ENCODE results near the gene C5orf63. TPM values are rescaled to one million over a fixed set of nuclear protein-coding genes. Genes with fewer than 3 reads are reported as not detected.

Gene C5orf63
- total RNA-seq, 1 donor from 2014 or later: 10.1 TPM

DNA sequence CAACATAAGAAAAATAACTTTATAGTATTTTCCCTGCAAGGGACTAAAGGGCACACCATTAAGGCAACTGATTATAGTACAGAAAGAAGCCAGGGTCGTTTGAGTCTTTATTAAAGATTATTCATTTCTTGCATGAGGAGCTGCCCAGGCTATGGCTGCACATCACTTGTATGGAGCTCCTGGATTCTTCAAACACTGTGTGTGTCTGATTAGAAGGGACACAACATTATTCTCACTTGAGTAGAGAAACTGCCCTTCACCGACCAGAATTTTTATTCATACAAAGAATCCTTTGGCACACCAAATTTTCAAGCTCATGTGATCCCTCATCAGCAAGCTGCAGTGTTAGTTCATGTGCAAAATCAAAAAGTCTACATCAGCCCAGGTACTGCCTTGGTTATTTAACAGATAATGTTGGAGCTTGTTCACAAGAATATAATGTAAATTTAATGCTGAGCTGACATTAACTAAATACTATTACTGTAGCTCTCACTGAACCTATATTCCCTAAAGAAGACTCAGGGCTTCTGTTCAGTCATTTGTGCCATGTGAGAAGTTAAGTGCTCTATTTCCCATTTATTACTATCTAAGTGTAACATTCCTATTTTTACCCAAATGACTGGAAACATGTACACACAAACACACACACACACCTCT lies 9.9 kb downstream of the C5orf63 start:
- intact Hi-C loops (cut with DNase I): no loop called here
- no peak for ATAC-seq
- Histone ChIP-seq H3K36me3 (no peaks in the 10 kb centered on the region), H3K9me3 (no peaks in the 10 kb centered on the region), H3K4me3 (no peak overlapping the region), H3K27me3 (no peaks in the 10 kb centered on the region), H3K4me1 (no peaks in the 10 kb centered on the region), H3K27ac (no peak overlapping the region)
- no peak for TF ChIP-seq CTCF (IDR thresholded peaks at IDR 0.05)
- DNase-seq: no peak

DNA sequence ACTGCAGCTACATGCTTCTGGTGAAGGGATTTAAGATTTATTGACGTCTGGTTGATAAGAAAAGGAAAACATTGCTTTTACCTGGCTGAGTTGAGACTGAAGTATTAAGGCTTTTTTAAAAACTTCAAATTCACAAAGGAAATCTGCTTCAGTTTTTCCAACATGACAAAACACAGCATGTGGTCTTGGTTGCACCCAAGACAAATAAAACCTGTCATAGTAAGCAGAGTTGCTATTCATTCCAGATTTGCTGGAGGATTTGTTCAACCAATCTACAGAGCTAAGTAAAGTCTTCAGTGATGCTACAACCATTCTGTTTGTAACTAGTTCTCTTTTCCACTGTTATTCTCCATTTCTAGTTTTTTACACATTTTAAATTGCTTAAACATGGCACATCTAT lies 11.3 kb downstream of the C5orf63 start:
- H3K4me3 ChIP-seq: no peak overlapping the region
- DNase-seq (no peak), ATAC-seq (no peak)
- intact Hi-C loops (cut with DNase I): no loop called here
- no peak for TF ChIP-seq CTCF (IDR thresholded peaks at IDR 0.05)
- no peak overlapping the region for H3K27ac ChIP-seq
- no peaks in the 10 kb centered on the region for H3K9me3 ChIP-seq
- no peaks in the 10 kb centered on the region for H3K36me3 ChIP-seq
- H3K27me3 ChIP-seq: no peaks in the 10 kb centered on the region
- H3K4me1 ChIP-seq: no peaks in the 10 kb centered on the region

DNA sequence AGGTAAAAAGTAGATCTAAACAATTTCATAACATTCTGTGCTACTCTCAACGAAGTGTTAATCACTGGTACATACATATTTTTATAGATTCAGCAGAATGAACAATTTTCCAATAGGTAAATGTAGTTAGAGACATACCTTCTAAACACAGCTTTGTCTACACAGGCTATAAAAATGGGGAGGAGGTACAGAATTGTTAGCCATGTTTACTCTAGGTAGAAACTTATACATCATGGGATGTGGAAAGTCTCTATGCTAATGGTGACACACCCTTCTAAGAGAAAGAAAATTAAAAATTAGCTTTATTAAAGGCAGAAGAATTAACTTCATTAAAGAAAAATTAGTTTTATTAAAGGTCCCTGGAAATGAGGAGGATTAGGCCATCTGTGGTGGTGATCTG lies 11.8 kb downstream of the C5orf63 start:
- TF ChIP-seq CTCF (IDR thresholded peaks at IDR 0.05): no peak
- Histone ChIP-seq H3K9me3 (no peaks in the 10 kb centered on the region), H3K27ac (no peak overlapping the region), H3K4me3 (no peak overlapping the region), H3K27me3 (no peaks in the 10 kb centered on the region), H3K4me1 (no peaks in the 10 kb centered on the region), H3K36me3 (no peaks in the 10 kb centered on the region)
- DNase-seq: no peak
- ATAC-seq: no peak
- intact Hi-C loops (cut with DNase I): no loop called here

DNA sequence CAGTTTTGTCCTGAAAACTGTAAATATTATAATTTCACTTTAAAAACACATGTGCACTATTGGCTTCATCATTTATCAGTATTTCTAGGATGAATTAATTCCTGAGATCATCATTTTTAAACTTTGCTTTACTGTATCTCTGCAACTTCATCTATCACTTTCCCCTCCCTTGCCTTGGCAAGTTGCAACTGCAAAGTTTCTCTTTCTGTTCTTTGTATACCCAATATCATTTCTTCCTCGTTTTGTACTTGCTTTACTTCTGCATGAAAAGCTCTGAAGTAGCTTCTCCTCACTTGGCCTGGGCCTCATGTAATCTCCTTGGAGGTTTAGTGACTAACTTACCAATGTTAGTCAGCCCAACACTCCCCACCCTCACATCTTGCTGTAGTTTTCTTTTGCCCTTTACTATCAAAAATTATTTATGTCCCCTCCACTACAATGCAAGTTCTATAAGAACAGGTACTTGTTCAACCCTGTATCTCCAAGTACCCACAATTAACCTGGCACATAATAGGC lies 12.8 kb downstream of the C5orf63 start:
- no peak for TF ChIP-seq CTCF (IDR thresholded peaks at IDR 0.05)
- Histone ChIP-seq H3K27me3 (no peaks in the 10 kb centered on the region), H3K4me1 (no peaks in the 10 kb centered on the region), H3K27ac (no peak overlapping the region), H3K9me3 (no peaks in the 10 kb centered on the region), H3K4me3 (no peak overlapping the region), H3K36me3 (no peaks in the 10 kb centered on the region)
- DNase-seq (no peak), ATAC-seq (no peak)
- intact Hi-C loops (cut with DNase I): no loop called here

DNA sequence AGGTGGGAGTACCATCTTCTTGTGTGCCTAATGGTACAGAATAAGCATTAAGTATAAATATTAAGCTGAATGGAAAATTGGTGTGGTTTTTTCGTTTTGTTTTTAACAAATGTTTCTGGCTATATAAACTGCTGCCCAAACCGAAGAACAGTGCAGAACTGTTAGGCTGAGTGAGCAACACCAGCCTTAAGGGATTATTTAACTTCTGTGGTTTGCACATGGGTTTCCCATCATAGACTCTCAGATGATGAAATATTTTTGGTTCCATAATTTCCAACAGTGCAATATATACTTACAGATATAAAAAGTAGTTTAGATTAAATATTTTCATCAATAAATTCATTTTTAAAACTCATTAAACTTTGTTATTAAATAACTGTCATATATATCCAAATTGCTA lies 16.4 kb downstream of the C5orf63 start:
- no peak for ATAC-seq
- Histone ChIP-seq H3K9me3 (no peaks in the 10 kb centered on the region), H3K36me3 (peaks cover under 1% of the 10 kb centered on the region), H3K4me1 (no peaks in the 10 kb centered on the region), H3K27ac (no peak overlapping the region), H3K4me3 (no peak overlapping the region), H3K27me3 (no peaks in the 10 kb centered on the region)
- DNase-seq: no peak
- TF ChIP-seq CTCF (IDR thresholded peaks at IDR 0.05): no peak
- intact Hi-C loops (cut with DNase I): no loop called here
